Endothelial cell of umbilical vein (primary cell): ENCODE data around the gene TRIM65.

ENCODE experiments used
- CTCF ChIP-seq, 2 donors: IDR thresholded peaks; 1 replicate in 1 of 2; 2 replicates in 1 of 2; pipeline ENCODE4 v1.5.1; 2011; ENCODE audit warnings: low read length in 2 of 2, mild to moderate bottlenecking in 2 of 2, moderate library complexity in 2 of 2, control low read depth in 1 of 2, inconsistent platforms in 1 of 2, low read depth in 1 of 2; ENCODE audit not compliant: insufficient read depth in 1 of 2; ENCODE audit errors: extremely low read depth in 1 of 2
- EZH2 ChIP-seq: IDR thresholded peaks from 2 replicates; pipeline ENCODE4 v1.6.1; 2012; ENCODE audit warnings: borderline replicate concordance, low read depth, mild to moderate bottlenecking, moderate library complexity, low read length, inconsistent platforms; ENCODE audit not compliant: severe bottlenecking
- POLR2A ChIP-seq: IDR thresholded peaks from 2 replicates; pipeline ENCODE4 v1.6.1; 2012; ENCODE audit warnings: low read depth, mild to moderate bottlenecking, control low read depth, low read length

- TF ChIP-seq EZH2 = no peak
- TF ChIP-seq CTCF (IDR thresholded peaks at IDR 0.05; ENCODE audit: extremely low read depth in 1 of 2, insufficient read depth in 1 of 2, low read depth in 1 of 2, low read length in 2 of 2) = peak; percentile 42 to 54
- peak; percentile 81 for TF ChIP-seq POLR2A
Measured at GRCh38 chr17:75855310-75856061, 41.3 kb downstream of the TRIM65 start, which contains the start of gene WBP2.
